Osteoblast (primary cell): Measurements from ENCODE around the gene SLC12A8. TPM values are rescaled to one million over a fixed set of nuclear protein-coding genes. Genes with fewer than 3 reads are reported as not detected.

Experiments
- DNase-seq: peaks from one replicate; pipeline ENCODE4 v3.0.0; 2011; ENCODE audit warnings: low spot score, mixed read lengths; ENCODE audit not compliant: insufficient read length; ENCODE audit errors: missing footprints
- H2AFZ ChIP-seq: 2 replicates; pipeline ENCODE4 v1.6.0; 2011; ENCODE audit warnings: mild to moderate bottlenecking, low read length
- H3K27ac ChIP-seq: 2 replicates; pipeline ENCODE4 v1.5.1; 2011; ENCODE audit warnings: mild to moderate bottlenecking, low read depth, low read length, moderate library complexity
- H3K27me3 ChIP-seq: 2 replicates; pipeline ENCODE4 v1.6.0; 2012; ENCODE audit warnings: mild to moderate bottlenecking, control low read depth, inconsistent platforms, low read length, moderate library complexity; ENCODE audit not compliant: insufficient read depth
- H3K36me3 ChIP-seq: 2 replicates; pipeline ENCODE4 v1.5.1; 2011; ENCODE audit warnings: mild to moderate bottlenecking, low read length, control low read depth, moderate library complexity; ENCODE audit not compliant: insufficient read depth
- H3K4me1 ChIP-seq: 2 replicates; pipeline ENCODE4 v1.5.1; 2011; ENCODE audit warnings: mild to moderate bottlenecking, low read length, control low read depth, moderate library complexity; ENCODE audit not compliant: insufficient read depth
- H3K4me2 ChIP-seq: 2 replicates; pipeline ENCODE4 v1.6.0; 2011; ENCODE audit warnings: mild to moderate bottlenecking, low read length; ENCODE audit not compliant: insufficient read depth
- H3K4me3 ChIP-seq: fragments of 200-600 bp; sonication (generic); 3 replicates; pipeline ENCODE4 v1.5.1; 2012; ENCODE audit warnings: mild to moderate bottlenecking, low read length, inconsistent platforms; ENCODE audit not compliant: insufficient read depth
- H3K79me2 ChIP-seq: 2 replicates; pipeline ENCODE4 v1.6.0; 2012; ENCODE audit warnings: mild to moderate bottlenecking, low read length, control low read depth, inconsistent platforms; ENCODE audit not compliant: insufficient read depth
- H3K9me3 ChIP-seq: 2 replicates; pipeline ENCODE4 v1.5.1; 2011; ENCODE audit warnings: low read depth, low read length, control low read depth
- H4K20me1 ChIP-seq: 2 replicates; pipeline ENCODE4 v1.6.0; 2012; ENCODE audit warnings: mild to moderate bottlenecking, low read length, control low read depth; ENCODE audit not compliant: insufficient read depth
- CTCF ChIP-seq: IDR thresholded peaks from 2 replicates; pipeline ENCODE4 v1.5.1; 2011; ENCODE audit warnings: mild to moderate bottlenecking, low read depth, low read length, moderate library complexity; ENCODE audit errors: extremely low read depth
- total RNA-seq: library from RNA; depleted of rRNA; stranded (reverse); fragments of >200 nt; gene quantifications from 2 replicates; pipeline ENCODE4 v1.2.3, GENCODE V29; 2012

Gene SLC12A8
- total RNA-seq, 1 donor = 36.2 TPM

GRCh38 chr3:125039131-125040100 lies 173.1 kb downstream of the SLC12A8 start:
- Histone ChIP-seq H3K27me3 (no peaks in the 10 kb centered on the region), H3K4me2 (no peak overlapping the region), H3K36me3 (peaks cover 9% of the 10 kb centered on the region), H3K27ac (no peak overlapping the region), H3K9me3 (no peaks in the 10 kb centered on the region), H2AFZ (no peak overlapping the region), H3K4me3 (no peak overlapping the region), H4K20me1 (peaks cover 75% of the 10 kb centered on the region), H3K4me1 (peaks cover 30% of the 10 kb centered on the region), H3K79me2 (peaks cover 96% of the 10 kb centered on the region)
- no peak for TF ChIP-seq CTCF
- DNase-seq = no peak

DNA sequence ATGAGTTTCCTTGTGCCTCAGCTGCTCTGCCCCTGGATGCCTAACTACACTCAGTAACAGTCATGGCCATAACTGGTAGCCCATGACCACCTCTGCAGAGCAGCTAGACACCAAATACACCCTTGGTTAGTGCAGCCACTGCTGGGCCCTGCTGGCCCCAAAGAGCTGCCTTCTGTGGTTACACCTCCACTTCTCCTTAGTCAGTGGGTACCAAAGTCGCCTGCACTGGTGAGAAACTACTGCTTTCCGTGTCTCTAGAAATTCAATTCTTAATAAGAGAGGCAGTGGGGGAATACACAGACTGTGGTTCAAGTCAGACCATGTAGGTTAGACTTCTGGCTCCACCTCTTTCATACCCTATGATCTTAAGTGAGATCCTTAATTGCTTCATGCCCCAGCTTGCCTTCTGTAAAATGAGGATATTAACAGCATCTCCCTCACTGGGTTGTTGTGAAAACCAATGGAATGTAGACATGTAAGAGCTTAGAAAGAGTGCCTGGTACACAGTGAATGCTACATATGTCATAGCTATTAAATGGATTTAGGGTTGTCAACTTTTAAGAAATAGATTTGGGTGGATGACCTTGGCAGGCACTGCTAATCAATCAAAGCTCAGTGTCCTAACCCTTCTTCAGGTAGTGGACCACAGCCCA lies 174.9 kb downstream of the SLC12A8 start:
- H3K36me3 ChIP-seq = no peaks in the 10 kb centered on the region
- H3K4me2 ChIP-seq = no peak overlapping the region
- H3K9me3 ChIP-seq = no peaks in the 10 kb centered on the region
- no peaks in the 10 kb centered on the region for H3K27me3 ChIP-seq
- peaks cover 79% of the 10 kb centered on the region for H4K20me1 ChIP-seq
- H2AFZ ChIP-seq = no peak overlapping the region
- TF ChIP-seq CTCF = no peak
- no peak overlapping the region for H3K4me3 ChIP-seq
- peaks cover 92% of the 10 kb centered on the region for H3K79me2 ChIP-seq
- H3K4me1 ChIP-seq = peaks cover 24% of the 10 kb centered on the region
- no peak for DNase-seq
- no peak overlapping the region for H3K27ac ChIP-seq

- Histone ChIP-seq H3K4me3 (no peak overlapping the region), H3K4me2 (no peak overlapping the region), H3K27me3 (no peaks in the 10 kb centered on the region), H3K9me3 (no peaks in the 10 kb centered on the region), H4K20me1 (peaks cover 85% of the 10 kb centered on the region), H3K4me1 (peaks cover 20% of the 10 kb centered on the region), H3K36me3 (no peaks in the 10 kb centered on the region), H2AFZ (no peak overlapping the region), H3K27ac (no peak overlapping the region), H3K79me2 (peaks cover 91% of the 10 kb centered on the region)
- DNase-seq = no peak
- no peak for TF ChIP-seq CTCF
Measured at GRCh38 chr3:125035217-125035616, 177.3 kb downstream of the SLC12A8 start.

DNA sequence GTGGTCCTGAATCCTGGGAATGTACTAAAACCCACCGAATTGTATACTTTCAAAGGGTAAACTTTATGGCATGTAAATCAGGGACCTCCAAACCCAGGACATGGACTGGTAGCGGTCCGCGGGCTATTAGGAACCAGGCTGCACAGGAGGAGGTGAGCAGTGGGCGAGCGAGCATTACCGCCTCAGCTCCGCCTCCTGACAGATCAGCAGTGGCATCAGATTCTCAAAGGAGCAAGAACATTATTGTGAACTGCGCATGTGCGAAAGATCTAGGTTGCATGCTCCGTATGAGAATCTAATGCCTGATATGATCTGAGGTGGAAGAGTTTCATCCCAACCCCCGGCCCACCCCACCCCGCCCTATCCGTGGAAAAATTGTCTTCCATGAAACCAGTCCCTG lies 178.9 kb downstream of the SLC12A8 start:
- Histone ChIP-seq H3K4me1 (peaks cover 10% of the 10 kb centered on the region), H3K36me3 (peaks cover 8% of the 10 kb centered on the region), H3K4me3 (no peak overlapping the region), H3K79me2 (peaks cover 89% of the 10 kb centered on the region), H3K27ac (no peak overlapping the region), H3K9me3 (no peaks in the 10 kb centered on the region), H2AFZ (no peak overlapping the region), H4K20me1 (peaks cover 79% of the 10 kb centered on the region), H3K4me2 (no peak overlapping the region), H3K27me3 (no peaks in the 10 kb centered on the region)
- no peak for TF ChIP-seq CTCF
- DNase-seq = no peak
